ENCODE results near the gene PIGU. TPM values are rescaled to one million over a fixed set of nuclear protein-coding genes. Genes with fewer than 3 reads are reported as not detected.

PIGU gene
- total and polyA plus RNA-seq, 9 of the 15 experiments (the other 6 are each of a cell fraction or from before 2014, with no cell fraction given): 6.5 to 100 (median 28.1) TPM

DNA sequence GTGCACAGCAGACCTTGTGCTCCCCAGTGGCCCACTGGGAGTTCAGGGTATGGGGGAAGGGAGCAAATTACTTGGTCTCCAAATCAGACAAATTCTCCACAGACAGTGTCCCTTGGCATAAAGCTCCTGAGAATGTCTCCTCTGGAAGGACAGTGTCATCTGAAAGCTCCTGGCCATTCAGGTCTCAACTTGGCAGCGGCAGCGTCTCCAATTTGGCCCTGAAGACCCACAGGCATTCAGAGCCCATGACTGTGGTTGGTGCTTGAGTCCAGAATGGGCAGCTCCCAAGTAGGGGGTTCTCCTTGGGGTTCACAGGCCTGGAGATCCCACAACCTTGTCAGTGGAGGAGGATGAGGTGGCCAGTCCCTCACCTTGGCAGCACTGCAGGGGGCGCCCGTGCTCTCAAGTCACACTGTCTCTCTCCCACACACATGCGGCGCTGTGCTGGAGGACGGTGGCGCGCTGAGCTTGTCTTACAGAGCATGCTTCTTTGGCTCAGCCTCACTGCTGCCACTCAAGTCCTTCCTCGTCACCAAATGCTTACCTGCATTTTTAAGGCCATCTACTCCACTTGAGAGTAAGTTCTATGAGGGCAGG lies 140.0 kb downstream of the PIGU start (continued):
- TF ChIP-seq, protein P1, sequence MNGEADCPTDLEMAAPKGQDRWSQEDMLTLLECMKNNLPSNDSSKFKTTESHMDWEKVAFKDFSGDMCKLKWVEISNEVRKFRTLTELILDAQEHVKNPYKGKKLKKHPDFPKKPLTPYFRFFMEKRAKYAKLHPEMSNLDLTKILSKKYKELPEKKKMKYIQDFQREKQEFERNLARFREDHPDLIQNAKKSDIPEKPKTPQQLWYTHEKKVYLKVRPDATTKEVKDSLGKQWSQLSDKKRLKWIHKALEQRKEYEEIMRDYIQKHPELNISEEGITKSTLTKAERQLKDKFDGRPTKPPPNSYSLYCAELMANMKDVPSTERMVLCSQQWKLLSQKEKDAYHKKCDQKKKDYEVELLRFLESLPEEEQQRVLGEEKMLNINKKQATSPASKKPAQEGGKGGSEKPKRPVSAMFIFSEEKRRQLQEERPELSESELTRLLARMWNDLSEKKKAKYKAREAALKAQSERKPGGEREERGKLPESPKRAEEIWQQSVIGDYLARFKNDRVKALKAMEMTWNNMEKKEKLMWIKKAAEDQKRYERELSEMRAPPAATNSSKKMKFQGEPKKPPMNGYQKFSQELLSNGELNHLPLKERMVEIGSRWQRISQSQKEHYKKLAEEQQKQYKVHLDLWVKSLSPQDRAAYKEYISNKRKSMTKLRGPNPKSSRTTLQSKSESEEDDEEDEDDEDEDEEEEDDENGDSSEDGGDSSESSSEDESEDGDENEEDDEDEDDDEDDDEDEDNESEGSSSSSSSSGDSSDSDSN (IDR thresholded peaks at IDR 0.05; ENCODE audit: borderline replicate concordance in 1 of 2, low read depth in 2 of 2, low read length in 2 of 2): no peak
- TF ChIP-seq, protein P2, sequence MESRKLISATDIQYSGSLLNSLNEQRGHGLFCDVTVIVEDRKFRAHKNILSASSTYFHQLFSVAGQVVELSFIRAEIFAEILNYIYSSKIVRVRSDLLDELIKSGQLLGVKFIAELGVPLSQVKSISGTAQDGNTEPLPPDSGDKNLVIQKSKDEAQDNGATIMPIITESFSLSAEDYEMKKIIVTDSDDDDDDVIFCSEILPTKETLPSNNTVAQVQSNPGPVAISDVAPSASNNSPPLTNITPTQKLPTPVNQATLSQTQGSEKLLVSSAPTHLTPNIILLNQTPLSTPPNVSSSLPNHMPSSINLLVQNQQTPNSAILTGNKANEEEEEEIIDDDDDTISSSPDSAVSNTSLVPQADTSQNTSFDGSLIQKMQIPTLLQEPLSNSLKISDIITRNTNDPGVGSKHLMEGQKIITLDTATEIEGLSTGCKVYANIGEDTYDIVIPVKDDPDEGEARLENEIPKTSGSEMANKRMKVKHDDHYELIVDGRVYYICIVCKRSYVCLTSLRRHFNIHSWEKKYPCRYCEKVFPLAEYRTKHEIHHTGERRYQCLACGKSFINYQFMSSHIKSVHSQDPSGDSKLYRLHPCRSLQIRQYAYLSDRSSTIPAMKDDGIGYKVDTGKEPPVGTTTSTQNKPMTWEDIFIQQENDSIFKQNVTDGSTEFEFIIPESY (CRISPR knock-in tag; IDR thresholded peaks at IDR 0.05): peak; percentile 94
- TF ChIP-seq NCOA1 (IDR thresholded peaks at IDR 0.05; ENCODE audit: low read depth) (no peak), POLR2B (IDR thresholded peaks at IDR 0.05; ENCODE audit: low read depth, partially characterized antibody) (no peak), SMC3 (conservative IDR thresholded peaks at IDR 0.05; ENCODE audit: insufficient read depth, low read depth, low read length) (0 out of 2 replicates have a peak, but pooled peaks have one; percentile 26), RAD21 (CRISPR knock-in tag; conservative IDR thresholded peaks at IDR 0.05 in 1 of 2, IDR thresholded peaks at IDR 0.05 in 1 of 2) (peak in 1 of 2 experiments; percentile 63; a peak in 2 of 4 replicates), RBFOX2 (IDR thresholded peaks at IDR 0.05; ENCODE audit: low read depth, low read length) (0 out of 2 replicates have a peak, but pooled peaks have one; percentile 17), MYC (IDR thresholded peaks at IDR 0.05; ENCODE audit: low read depth, low read length) (peak; percentile 13; the same call in 1 of the 2 replicates), MYC (CRISPR knock-in tag; IDR thresholded peaks at IDR 0.05; ENCODE audit: borderline replicate concordance, low read depth) (no peak), CBX3 (IDR thresholded peaks at IDR 0.05; ENCODE audit: borderline replicate concordance in 1 of 2, low read length in 2 of 2) (0 out of 3 replicates have a peak, but pooled peaks of 1 of the 2 experiments have one; percentile 23), ESRRB (CRISPR knock-in tag; IDR thresholded peaks at IDR 0.05; ENCODE audit: borderline replicate concordance) (no peak)
- TF ChIP-seq, protein P3, sequence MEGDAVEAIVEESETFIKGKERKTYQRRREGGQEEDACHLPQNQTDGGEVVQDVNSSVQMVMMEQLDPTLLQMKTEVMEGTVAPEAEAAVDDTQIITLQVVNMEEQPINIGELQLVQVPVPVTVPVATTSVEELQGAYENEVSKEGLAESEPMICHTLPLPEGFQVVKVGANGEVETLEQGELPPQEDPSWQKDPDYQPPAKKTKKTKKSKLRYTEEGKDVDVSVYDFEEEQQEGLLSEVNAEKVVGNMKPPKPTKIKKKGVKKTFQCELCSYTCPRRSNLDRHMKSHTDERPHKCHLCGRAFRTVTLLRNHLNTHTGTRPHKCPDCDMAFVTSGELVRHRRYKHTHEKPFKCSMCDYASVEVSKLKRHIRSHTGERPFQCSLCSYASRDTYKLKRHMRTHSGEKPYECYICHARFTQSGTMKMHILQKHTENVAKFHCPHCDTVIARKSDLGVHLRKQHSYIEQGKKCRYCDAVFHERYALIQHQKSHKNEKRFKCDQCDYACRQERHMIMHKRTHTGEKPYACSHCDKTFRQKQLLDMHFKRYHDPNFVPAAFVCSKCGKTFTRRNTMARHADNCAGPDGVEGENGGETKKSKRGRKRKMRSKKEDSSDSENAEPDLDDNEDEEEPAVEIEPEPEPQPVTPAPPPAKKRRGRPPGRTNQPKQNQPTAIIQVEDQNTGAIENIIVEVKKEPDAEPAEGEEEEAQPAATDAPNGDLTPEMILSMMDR (IDR thresholded peaks at IDR 0.05 in 2 of 3, conservative IDR thresholded peaks at IDR 0.05 in 1 of 3; ENCODE audit: insufficient read depth in 2 of 3, low read depth in 1 of 3, low read length in 3 of 3): peak; percentile 59 to 73 (median 64)
- TF ChIP-seq, protein P4, sequence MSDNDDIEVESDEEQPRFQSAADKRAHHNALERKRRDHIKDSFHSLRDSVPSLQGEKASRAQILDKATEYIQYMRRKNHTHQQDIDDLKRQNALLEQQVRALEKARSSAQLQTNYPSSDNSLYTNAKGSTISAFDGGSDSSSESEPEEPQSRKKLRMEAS (CRISPR knock-in tag; IDR thresholded peaks at IDR 0.05): peak; percentile 56
- TF ChIP-seq, protein P5, sequence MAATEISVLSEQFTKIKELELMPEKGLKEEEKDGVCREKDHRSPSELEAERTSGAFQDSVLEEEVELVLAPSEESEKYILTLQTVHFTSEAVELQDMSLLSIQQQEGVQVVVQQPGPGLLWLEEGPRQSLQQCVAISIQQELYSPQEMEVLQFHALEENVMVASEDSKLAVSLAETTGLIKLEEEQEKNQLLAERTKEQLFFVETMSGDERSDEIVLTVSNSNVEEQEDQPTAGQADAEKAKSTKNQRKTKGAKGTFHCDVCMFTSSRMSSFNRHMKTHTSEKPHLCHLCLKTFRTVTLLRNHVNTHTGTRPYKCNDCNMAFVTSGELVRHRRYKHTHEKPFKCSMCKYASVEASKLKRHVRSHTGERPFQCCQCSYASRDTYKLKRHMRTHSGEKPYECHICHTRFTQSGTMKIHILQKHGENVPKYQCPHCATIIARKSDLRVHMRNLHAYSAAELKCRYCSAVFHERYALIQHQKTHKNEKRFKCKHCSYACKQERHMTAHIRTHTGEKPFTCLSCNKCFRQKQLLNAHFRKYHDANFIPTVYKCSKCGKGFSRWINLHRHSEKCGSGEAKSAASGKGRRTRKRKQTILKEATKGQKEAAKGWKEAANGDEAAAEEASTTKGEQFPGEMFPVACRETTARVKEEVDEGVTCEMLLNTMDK (IDR thresholded peaks at IDR 0.05; ENCODE audit: borderline replicate concordance, insufficient read depth, low read depth, low read length, poor library complexity, severe bottlenecking): peak; percentile 78
- TF ChIP-seq, protein P6, sequence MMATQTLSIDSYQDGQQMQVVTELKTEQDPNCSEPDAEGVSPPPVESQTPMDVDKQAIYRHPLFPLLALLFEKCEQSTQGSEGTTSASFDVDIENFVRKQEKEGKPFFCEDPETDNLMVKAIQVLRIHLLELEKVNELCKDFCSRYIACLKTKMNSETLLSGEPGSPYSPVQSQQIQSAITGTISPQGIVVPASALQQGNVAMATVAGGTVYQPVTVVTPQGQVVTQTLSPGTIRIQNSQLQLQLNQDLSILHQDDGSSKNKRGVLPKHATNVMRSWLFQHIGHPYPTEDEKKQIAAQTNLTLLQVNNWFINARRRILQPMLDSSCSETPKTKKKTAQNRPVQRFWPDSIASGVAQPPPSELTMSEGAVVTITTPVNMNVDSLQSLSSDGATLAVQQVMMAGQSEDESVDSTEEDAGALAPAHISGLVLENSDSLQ (IDR thresholded peaks at IDR 0.05): peak; percentile 27; the same call in 1 of the 2 replicates

Data from K562 (cell line).